Testis (tissue), 2 donors: ENCODE data around the gene GIPC3.

Experiments
- CTCF ChIP-seq, 3 experiments: fragments of 450-650 bp in 2 of 3; fragments of 200-600 bp in 1 of 3; sonication (generic) in 1 of 3; IDR thresholded peaks; one replicate each; pipeline ENCODE4 v1.5.1; 2016 to 2019; ENCODE audit warnings: antibody characterized with exemption in 3 of 3, mild to moderate bottlenecking in 2 of 3, moderate library complexity in 1 of 3
- POLR2A ChIP-seq: fragments of 450-650 bp; IDR thresholded peaks from one replicate; pipeline ENCODE4 v1.6.1; 2017; ENCODE audit warnings: antibody characterized with exemption, mild to moderate bottlenecking, moderate library complexity

DNA sequence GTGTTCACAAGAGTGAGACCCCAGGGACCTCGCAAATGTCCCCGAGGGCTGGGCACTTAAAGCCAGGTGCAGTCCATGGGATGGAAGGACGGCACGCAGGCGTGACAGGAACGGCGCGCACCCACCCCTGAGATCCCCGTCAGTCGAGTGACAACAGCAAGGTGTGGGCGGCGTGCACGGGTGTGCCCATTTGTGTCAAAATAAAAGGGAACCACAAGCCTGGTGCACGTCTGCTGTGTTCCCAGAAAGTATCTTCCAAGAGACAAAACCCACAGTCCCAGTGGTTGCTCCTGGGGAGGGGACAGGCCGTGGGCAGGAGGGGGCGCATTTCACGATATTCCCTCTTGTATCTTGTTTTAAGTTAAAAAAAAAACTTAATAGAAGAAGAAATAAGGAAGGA, 57.0 kb downstream of the GIPC3 start:
- TF ChIP-seq CTCF (IDR thresholded peaks at IDR 0.05) (no peak), POLR2A (no peak)
